Panc1 (cell line): ENCODE measurements around the gene NID1. TPM values are rescaled to one million over a fixed set of nuclear protein-coding genes. Genes with fewer than 3 reads are reported as not detected.

Experiments
- ATAC-seq: fragments of 200-7000 bp; cut with Tn5 transposase; 2 replicates; pipeline ENCODE4 v1.9.1; 2020; ENCODE audit warnings: mild to moderate bottlenecking, moderate library complexity
- BruUV-seq: library from RNA; stranded (reverse); fragments of 400-500 nt; replicated peaks from 2 replicates; lab custom pipeline; 2021; lab: Mats Ljungman, UMichigan
- CTCF ChIA-PET: fragments of 300-600 bp; sonication (Branson Sonifier 250); formaldehyde crosslinking; loops from one replicate; lab custom pipeline; 2022; ENCODE audit warnings: antibody characterized with exemption; lab: Charles Lee
- POLR2A ChIA-PET: fragments of 300-600 bp; sonication (Branson Sonifier 250); formaldehyde crosslinking; loops from one replicate; lab custom pipeline; 2022; ENCODE audit warnings: antibody characterized with exemption; lab: Charles Lee
- DNase-seq: peaks from one replicate; pipeline ENCODE4 v3.0.0-alpha.2; 2010; ENCODE audit warnings: low read depth, low spot score
- H3K27ac ChIP-seq: 2 replicates; pipeline ENCODE4 v1.5.1; 2011; ENCODE audit warnings: mild to moderate bottlenecking, low read length, inconsistent platforms
- H3K27me3 ChIP-seq: fragments of 200-500 bp; sonication (Bioruptor generic); 2 replicates; pipeline ENCODE4 v1.6.0; 2014; ENCODE audit warnings: low read length, inconsistent platforms; ENCODE audit not compliant: control insufficient read depth, insufficient read depth
- H3K36me3 ChIP-seq: fragments of 200-500 bp; sonication (Bioruptor generic); 2 replicates; pipeline ENCODE4 v1.5.1; 2014; ENCODE audit warnings: inconsistent platforms, mild to moderate bottlenecking, low read length, moderate library complexity; ENCODE audit not compliant: control insufficient read depth, insufficient read depth
- H3K4me1 ChIP-seq: 2 replicates; pipeline ENCODE4 v1.5.1; 2011; ENCODE audit warnings: inconsistent platforms, mild to moderate bottlenecking, low read length, moderate library complexity; ENCODE audit not compliant: control insufficient read depth, insufficient read depth
- H3K4me3 ChIP-seq, 2 experiments: 2 replicates each; pipeline ENCODE4 v1.5.1; 2011 to 2012; ENCODE audit warnings: low read depth in 2 of 2, low read length in 2 of 2, mild to moderate bottlenecking in 2 of 2, inconsistent platforms in 1 of 2, moderate library complexity in 1 of 2
- H3K9me3 ChIP-seq: fragments of 200-500 bp; sonication (Bioruptor generic); 2 replicates; pipeline ENCODE4 v1.5.1; 2014; ENCODE audit warnings: low read depth, mild to moderate bottlenecking, inconsistent platforms, low read length, moderate library complexity; ENCODE audit not compliant: control insufficient read depth, insufficient read depth
- CTCF ChIP-seq: fragments of 450-650 bp; IDR thresholded peaks from 2 replicates; pipeline ENCODE4 v1.5.1; 2017; ENCODE audit warnings: mild to moderate bottlenecking
- POLR2AphosphoS5 ChIP-seq: IDR thresholded peaks from 2 replicates; pipeline ENCODE4 v1.6.1; 2012; ENCODE audit warnings: mild to moderate bottlenecking, low read depth, low read length, moderate library complexity
- REST ChIP-seq, 2 experiments: IDR thresholded peaks; 2 replicates each; pipeline ENCODE4 v1.6.1; 2011 to 2012; ENCODE audit warnings: low read depth in 2 of 2, control low read depth in 1 of 2, low read length in 1 of 2, mild to moderate bottlenecking in 1 of 2, moderate library complexity in 1 of 2; ENCODE audit not compliant: insufficient read depth in 1 of 2
- SIN3A ChIP-seq: IDR thresholded peaks from 2 replicates; pipeline ENCODE4 v1.6.1; 2012; ENCODE audit warnings: low read depth, mild to moderate bottlenecking, low read length, moderate library complexity, borderline replicate concordance; ENCODE audit not compliant: insufficient read depth
- TCF7L2 ChIP-seq: IDR thresholded peaks from 2 replicates; pipeline ENCODE4 v1.6.1; 2011; ENCODE audit warnings: mild to moderate bottlenecking, low read depth, low read length, inconsistent platforms
- in situ Hi-C: cut with HindIII; loops from 2 replicates; pipeline ENCODE4 v1.10.0; 2016; ENCODE audit warnings: low sequenced_read_pairs, low pct_unique_long_range_greater_than_20kb
- intact Hi-C: fragments of 100-400 bp; cut with micrococcal nuclease; formaldehyde crosslinking; loops from one replicate; pipeline ENCODE4 v1.10.0; 2022; ENCODE audit not compliant: unreplicated experiment
- total RNA-seq: library from RNA; stranded (reverse); gene quantifications from one replicate; pipeline ENCODE4 v1.2.1, GENCODE V29; 2021; ENCODE audit not compliant: unreplicated experiment

The NID1 gene
- total RNA-seq, 1 experiment from 2014 or later: 89.3 TPM

- ChIA-PET CTCF (interaction anchor here (0.6 to 0.7 kb wide), 2 partner anchors 27 to 28 kb away, joined by 3 to 4 read pairs; no protein-coding TSS in a partner anchor), POLR2A (no interaction called here)
- Histone ChIP-seq H3K36me3 (no peaks in the 10 kb centered on the region), H3K4me3 (peak overlapping the region; percentile 81 to 83), H3K27me3 (no peaks in the 10 kb centered on the region), H3K4me1 (peaks cover 9% of the 10 kb centered on the region; the same call in 1 of the 2 replicates), H3K27ac (peak overlapping the region; percentile 79), H3K9me3 (no peaks in the 10 kb centered on the region)
- ATAC-seq (peak; percentile 60), DNase-seq (no peak)
- no peak for TF ChIP-seq REST (IDR thresholded peaks at IDR 0.05; ENCODE audit: insufficient read depth in 1 of 2, low read depth in 2 of 2, low read length in 1 of 2)
- no peak for TF ChIP-seq TCF7L2
- TF ChIP-seq CTCF: no peak
- TF ChIP-seq SIN3A: 0 out of 2 replicates have a peak, but pooled peaks have one; percentile 50
- TF ChIP-seq POLR2AphosphoS5: no peak
- in situ Hi-C loops (no loop called here), intact Hi-C loops (no loop called here)
- BruUV-seq: no TSS peak
Observed at GRCh38 chr1:236063919-236064673, 794 bp downstream of the NID1 start.

- Histone ChIP-seq H3K4me1 (peaks cover 14% of the 10 kb centered on the region), H3K27ac (peak overlapping the region; percentile 79), H3K36me3 (no peaks in the 10 kb centered on the region), H3K4me3 (peak overlapping the region; percentile 81 to 83), H3K27me3 (no peaks in the 10 kb centered on the region), H3K9me3 (no peaks in the 10 kb centered on the region)
- BruUV-seq: TSS peak; percentile 67
- ATAC-seq: no peak
- DNase-seq: no peak
- ChIA-PET CTCF (no interaction called here), POLR2A (no interaction called here)
- in situ Hi-C loops (no loop called here), intact Hi-C loops (no loop called here)
- TF ChIP-seq SIN3A: no peak
- TF ChIP-seq TCF7L2: no peak
- TF ChIP-seq CTCF: no peak
- no peak for TF ChIP-seq REST (IDR thresholded peaks at IDR 0.05; ENCODE audit: insufficient read depth in 1 of 2, low read depth in 2 of 2, low read length in 1 of 2)
- no peak for TF ChIP-seq POLR2AphosphoS5
Observed at GRCh38 chr1:236063551-236063918, 1.4 kb downstream of the NID1 start.
